ENCODE measurements around the gene ZSCAN23. TPM values are rescaled to one million over a fixed set of nuclear protein-coding genes. Genes with fewer than 3 reads are reported as not detected.

Gene ZSCAN23
- total RNA-seq, 1 donor from 2014 or later, result 0.18 TPM

DNA sequence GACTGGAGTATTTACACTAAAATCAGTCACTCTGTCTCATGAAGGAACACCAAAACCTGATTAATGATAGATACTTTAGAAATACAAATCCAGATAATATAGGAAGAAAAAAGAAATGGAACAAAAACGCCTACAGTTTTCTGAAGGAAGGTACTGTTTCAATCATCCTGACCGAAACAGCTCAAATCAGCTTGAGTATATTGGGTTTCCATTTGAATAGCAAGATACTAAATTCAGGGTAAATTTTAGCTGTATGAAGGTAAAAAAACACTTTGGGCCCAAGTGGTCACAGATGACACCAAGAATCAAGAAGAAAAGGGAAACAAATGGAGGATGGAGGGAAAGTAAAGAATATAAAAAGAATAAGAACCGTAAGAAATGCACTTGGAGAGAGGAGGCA, 6.9 kb downstream of the ZSCAN23 start:
- H3K27me3 Mint-ChIP-seq, result peaks cover 14% of the 10 kb centered on the region
- ATAC-seq (ENCODE audit: low read depth), result no peak

DNA sequence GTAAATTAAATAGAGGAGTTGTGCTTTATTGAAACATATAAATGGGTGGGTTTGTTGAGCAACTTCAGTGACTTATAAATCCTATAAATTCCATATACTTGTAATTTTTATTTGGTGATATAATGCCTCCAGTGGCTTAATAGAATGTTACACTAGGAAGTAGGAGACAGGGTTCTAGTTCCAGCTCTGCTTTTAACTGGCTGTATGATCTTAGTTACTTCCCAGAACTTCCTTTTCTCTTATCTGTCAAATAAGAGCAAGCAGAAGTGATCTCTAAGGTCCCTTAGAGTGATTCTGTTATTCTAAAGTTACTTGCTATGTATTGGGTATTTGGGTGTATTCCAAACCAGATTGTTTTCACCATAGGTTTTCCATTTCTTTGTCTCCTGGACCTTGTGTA, 10.2 kb downstream of the ZSCAN23 start:
- Mint-ChIP-seq H3K36me3 (ENCODE audit: low read depth) (no peaks in the 10 kb centered on the region), H3K27ac (no peak overlapping the region), H3K27me3 (peaks cover 22% of the 10 kb centered on the region), H3K9me3 (no peaks in the 10 kb centered on the region), H3K4me3 (no peak overlapping the region), H3K4me1 (no peaks in the 10 kb centered on the region)
- TF ChIP-seq, protein P1, sequence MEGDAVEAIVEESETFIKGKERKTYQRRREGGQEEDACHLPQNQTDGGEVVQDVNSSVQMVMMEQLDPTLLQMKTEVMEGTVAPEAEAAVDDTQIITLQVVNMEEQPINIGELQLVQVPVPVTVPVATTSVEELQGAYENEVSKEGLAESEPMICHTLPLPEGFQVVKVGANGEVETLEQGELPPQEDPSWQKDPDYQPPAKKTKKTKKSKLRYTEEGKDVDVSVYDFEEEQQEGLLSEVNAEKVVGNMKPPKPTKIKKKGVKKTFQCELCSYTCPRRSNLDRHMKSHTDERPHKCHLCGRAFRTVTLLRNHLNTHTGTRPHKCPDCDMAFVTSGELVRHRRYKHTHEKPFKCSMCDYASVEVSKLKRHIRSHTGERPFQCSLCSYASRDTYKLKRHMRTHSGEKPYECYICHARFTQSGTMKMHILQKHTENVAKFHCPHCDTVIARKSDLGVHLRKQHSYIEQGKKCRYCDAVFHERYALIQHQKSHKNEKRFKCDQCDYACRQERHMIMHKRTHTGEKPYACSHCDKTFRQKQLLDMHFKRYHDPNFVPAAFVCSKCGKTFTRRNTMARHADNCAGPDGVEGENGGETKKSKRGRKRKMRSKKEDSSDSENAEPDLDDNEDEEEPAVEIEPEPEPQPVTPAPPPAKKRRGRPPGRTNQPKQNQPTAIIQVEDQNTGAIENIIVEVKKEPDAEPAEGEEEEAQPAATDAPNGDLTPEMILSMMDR (IDR thresholded peaks at IDR 0.05), result no peak
- ATAC-seq (ENCODE audit: low read depth) (no peak), DNase-seq (no peak)
- ChIA-PET POLR2A (no interaction called here), CTCF (no interaction called here)
- intact Hi-C loops (cut with micrococcal nuclease), result no loop called here

More for the DNA sequence above, 6.9 kb downstream of the ZSCAN23 start:
- no peaks in the 10 kb centered on the region for H3K36me3 Mint-ChIP-seq (ENCODE audit: low read depth)
- TF ChIP-seq, protein P1 (IDR thresholded peaks at IDR 0.05), result no peak
- intact Hi-C loops (cut with micrococcal nuclease), result no loop called here
- H3K4me1 Mint-ChIP-seq, result no peaks in the 10 kb centered on the region
- no peak overlapping the region for H3K27ac Mint-ChIP-seq
- no peak overlapping the region for H3K4me3 Mint-ChIP-seq
- POLR2A ChIA-PET, result no interaction called here
- no peaks in the 10 kb centered on the region for H3K9me3 Mint-ChIP-seq
- CTCF ChIA-PET, result no interaction called here
- no peak for DNase-seq

DNA sequence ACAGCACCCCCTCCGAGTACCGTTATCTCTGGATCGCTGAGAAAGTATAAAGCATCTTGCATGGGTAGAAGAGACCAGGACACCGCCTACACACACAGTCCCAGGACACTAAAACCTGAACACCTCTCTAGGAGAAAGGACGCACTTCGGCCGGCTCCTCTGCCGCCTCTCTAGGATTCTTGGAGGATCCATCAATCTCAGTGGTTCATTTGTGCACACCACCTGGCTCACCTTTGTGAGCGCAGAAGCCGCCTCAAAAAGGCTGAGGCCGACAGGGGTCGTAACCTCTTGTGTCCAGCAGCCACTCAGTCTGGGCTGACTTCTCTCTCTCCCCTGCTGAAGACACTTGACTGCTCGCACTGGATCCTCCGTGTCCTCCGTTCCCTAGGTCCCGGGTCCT, 13.5 kb downstream of the ZSCAN23 start:
- Mint-ChIP-seq H3K27ac (no peak overlapping the region), H3K4me3 (no peak overlapping the region), H3K27me3 (peaks cover 11% of the 10 kb centered on the region), H3K4me1 (no peaks in the 10 kb centered on the region), H3K36me3 (ENCODE audit: low read depth) (no peaks in the 10 kb centered on the region), H3K9me3 (no peaks in the 10 kb centered on the region)
- TF ChIP-seq, protein P1 (IDR thresholded peaks at IDR 0.05), result no peak
- CTCF ChIA-PET, result no interaction called here
- ATAC-seq (ENCODE audit: low read depth) (no peak), DNase-seq (no peak)
- POLR2A ChIA-PET, result no interaction called here
- intact Hi-C loops (cut with micrococcal nuclease), result no loop called here

DNA sequence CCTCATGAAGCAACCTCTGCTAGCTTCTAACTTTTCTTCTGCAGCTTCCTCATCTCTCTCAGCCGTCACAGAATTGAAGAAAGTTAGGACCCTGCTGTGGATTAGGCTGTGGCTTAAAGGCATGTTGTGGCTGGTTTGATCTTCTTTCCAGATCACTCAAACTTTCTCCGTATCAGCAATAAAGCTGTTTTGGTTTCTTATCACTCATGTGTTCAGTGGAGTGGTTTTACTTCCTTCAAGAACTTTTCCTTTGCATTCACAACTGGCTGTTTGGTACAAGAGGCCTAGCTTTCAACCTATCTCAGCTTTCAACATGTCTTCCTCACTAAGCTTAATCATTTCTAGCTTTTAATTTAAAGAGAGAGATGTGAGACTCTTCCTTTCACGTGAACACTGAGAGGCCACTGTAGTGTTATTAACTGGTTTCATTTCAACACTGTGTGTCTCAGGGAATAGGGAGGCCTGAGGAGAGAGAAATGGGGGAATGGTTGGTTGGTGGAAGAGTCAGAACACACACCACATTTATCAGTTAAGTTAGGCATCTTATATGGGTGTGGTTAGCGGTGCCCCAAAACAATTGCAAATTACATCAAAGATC, 17.2 kb downstream of the ZSCAN23 start:
- Mint-ChIP-seq H3K27ac (no peak overlapping the region), H3K4me3 (no peak overlapping the region)
- ATAC-seq (ENCODE audit: low read depth), result no peak

DNA sequence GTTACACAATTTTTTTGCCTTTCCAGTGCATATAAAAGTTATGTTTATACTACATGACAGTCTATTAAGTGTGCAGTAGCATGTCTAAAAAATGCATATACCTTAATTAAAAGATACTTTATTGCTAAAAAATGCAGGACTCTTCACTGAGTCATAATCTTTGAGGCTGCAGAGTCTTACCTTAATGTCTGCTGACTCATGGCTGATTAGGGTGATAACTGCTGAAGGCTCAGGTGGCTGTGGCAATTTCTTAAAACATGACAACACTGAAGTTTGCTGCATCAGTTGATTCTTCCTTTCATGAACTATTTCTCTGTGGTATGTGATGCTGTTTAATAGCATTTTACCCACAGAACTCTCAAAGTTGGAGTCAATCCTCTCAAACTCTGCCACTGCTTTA, 19.1 kb downstream of the ZSCAN23 start:
- no peaks in the 10 kb centered on the region for H3K4me1 Mint-ChIP-seq
- no peak overlapping the region for H3K4me3 Mint-ChIP-seq
- DNase-seq, result no peak
- H3K27ac Mint-ChIP-seq, result no peak overlapping the region
- ChIA-PET POLR2A (no interaction called here), CTCF (no interaction called here)
- TF ChIP-seq, protein P1 (IDR thresholded peaks at IDR 0.05), result no peak
- H3K9me3 Mint-ChIP-seq, result no peaks in the 10 kb centered on the region
- peaks cover 17% of the 10 kb centered on the region for H3K27me3 Mint-ChIP-seq
- intact Hi-C loops (cut with micrococcal nuclease), result no loop called here
- no peaks in the 10 kb centered on the region for H3K36me3 Mint-ChIP-seq (ENCODE audit: low read depth)
- ATAC-seq (ENCODE audit: low read depth), result no peak

More for the DNA sequence above, 17.2 kb downstream of the ZSCAN23 start:
- no peak for DNase-seq
- no peaks in the 10 kb centered on the region for H3K36me3 Mint-ChIP-seq (ENCODE audit: low read depth)
- H3K9me3 Mint-ChIP-seq, result no peaks in the 10 kb centered on the region
- POLR2A ChIA-PET, result no interaction called here
- H3K4me1 Mint-ChIP-seq, result no peaks in the 10 kb centered on the region
- intact Hi-C loops (cut with micrococcal nuclease), result no loop called here
- TF ChIP-seq, protein P1 (IDR thresholded peaks at IDR 0.05), result no peak
- peaks cover 17% of the 10 kb centered on the region for H3K27me3 Mint-ChIP-seq
- CTCF ChIA-PET, result no interaction called here
